GF-D8 (cell line): ENCODE results near the gene B3GAT3.
"Not testable (repeated sequence)": the region's sequence is repeated elsewhere in the genome, so short reads cannot be mapped to it uniquely, and the experiment has no call there.

ENCODE experiments used
- DNase-seq: peaks from one replicate; lab custom pipeline; 2025; lab: John Stamatoyannopoulos, UW

Gene B3GAT3

GRCh38 chr11:62603776-62604299, 17.9 kb downstream of the B3GAT3 start:
- no peak for DNase-seq

DNA sequence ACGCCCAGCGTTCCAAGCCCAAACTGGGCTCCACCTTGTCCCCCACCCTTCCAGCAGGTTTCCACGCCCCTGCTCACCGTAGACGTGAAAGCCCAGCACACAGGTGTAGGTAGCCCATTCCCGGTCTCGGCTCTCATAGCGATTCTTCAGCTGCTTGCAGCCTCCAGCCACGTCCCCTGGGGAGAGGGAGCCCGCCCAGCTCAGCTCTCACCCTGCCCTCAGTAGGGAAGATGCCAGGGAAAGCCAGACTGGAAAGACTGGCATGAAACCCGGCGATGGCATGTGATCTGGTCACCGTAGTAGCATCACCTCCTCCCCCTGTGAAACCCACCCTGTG, 18.7 kb downstream of the B3GAT3 start:
- no peak for DNase-seq

GRCh38 chr11:62602141-62603071, 19.4 kb downstream of the B3GAT3 start:
- DNase-seq, result no peak

DNA sequence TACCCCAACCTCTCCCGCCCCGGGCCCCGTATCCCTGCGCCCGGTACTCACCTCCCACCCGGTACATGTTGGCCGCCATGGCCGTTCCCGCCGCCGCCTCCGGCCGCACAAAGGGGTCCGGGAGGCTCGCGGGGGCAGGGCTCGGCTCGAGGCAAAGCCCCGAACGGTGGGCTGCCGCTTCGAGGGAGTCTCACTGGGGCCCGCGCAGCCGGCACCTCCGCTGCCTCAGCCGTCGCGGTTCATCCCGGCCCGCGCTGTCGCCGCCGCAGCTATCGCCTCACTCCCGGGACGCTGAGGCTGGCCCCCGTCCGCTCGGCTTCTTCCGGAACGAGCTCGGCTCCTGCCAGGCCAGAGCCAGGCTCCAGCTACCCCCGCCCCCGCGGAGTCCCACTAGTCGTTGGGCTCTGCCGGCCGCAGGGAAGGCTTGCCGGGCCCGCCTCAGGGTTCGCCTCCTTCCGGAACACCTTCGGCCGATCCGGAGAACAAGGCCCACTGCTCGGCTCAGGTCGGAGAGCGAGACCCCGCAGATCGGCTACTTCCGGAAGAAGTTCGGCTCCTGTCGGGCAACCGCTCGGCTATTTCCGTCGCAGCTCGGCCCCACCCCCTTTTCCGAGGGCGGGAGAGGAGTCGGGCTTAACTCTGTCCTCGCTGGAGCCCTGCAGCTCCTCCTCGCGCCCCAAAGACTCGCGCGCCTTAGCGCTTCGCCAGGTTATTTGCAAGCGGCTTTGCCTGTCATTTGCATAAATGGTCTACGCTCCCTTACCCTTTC, 20.2 kb downstream of the B3GAT3 start, which contains the start of gene MTA2:
Gene MTA2, minus strand, starts transcription at position 494 of the 769 bp plus-strand sequence. Its CDS starts 415 bp downstream, at position 79.
- DNase-seq, result peak; percentile 93

DNA sequence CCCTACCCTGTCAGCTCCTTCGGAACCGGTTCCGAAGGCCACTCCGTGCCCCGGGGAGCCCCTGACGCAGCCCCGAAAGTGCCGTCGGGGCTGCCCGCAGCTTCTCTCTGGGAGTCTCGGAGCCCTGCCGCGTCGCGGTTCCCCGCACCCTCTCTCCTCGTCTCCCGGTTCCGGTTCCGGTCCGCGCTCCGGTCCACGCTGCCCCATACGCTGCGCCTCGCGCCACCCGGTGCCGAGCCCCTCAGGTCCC, 20.7 kb downstream of the B3GAT3 start:
- DNase-seq, result no peak

GRCh38 chr11:62600367-62601121, 21.2 kb downstream of the B3GAT3 start:
- DNase-seq, result no peak

- no peak for DNase-seq
Observed at GRCh38 chr11:62599901-62600300, 21.9 kb downstream of the B3GAT3 start.

DNA sequence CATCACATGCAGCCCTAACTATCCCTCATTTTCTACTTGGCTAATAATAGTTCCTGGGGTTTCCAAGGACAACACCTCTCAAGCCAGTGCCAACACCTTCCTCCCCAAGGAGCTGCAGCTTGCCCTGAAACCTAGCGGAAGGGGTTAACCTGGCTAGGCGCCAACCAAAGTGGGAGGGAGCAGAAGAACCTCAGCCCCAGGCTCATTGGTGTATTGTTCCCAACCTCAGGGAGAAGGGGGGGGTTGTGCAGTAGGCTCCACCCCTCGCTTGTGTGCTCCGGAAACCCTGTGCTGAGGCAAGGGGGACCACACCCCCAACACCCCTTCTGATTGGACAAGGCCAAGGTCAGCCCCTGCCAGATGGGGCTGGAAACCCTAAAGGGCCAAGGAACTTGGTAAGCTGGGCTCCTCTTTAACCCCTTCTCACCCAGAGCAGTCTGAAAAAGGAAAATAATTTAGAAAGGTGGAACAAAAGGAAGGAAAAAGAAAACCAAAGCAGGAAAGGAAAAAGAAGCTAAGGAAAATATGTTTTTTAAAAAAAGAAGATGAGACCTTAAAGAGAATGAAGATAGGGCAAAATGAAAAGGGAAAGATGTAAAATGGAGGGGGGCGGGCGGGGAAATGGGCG, 22.6 kb downstream of the B3GAT3 start:
- peak; percentile 96 for DNase-seq

GRCh38 chr11:62595124-62595523, 26.7 kb downstream of the B3GAT3 start:
- no peak for DNase-seq

GRCh38 chr11:62593434-62594044, 28.2 kb downstream of the B3GAT3 start:
- DNase-seq, result peak; percentile 61

DNA sequence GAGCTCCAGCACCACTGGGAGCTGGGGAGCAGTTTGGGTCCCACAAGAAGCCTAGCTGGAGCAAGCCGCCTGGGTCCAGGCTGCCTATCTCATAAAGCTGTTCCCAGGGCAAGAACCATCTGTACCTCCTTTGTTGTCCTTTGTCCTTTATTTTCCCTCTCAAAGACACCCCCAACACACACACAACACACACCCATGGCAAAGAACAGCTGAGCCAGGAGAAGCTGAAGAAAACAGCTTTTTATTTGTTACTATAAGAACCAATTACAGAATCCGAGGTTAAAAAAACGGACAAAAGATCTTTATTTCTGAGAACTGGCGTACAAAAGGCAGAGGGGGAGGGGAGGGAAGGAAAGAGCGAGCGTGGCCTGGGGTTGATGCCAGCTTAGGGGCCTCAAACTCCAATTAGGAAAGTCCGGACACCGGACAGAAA, 28.8 kb downstream of the B3GAT3 start:
- no peak for DNase-seq

DNA sequence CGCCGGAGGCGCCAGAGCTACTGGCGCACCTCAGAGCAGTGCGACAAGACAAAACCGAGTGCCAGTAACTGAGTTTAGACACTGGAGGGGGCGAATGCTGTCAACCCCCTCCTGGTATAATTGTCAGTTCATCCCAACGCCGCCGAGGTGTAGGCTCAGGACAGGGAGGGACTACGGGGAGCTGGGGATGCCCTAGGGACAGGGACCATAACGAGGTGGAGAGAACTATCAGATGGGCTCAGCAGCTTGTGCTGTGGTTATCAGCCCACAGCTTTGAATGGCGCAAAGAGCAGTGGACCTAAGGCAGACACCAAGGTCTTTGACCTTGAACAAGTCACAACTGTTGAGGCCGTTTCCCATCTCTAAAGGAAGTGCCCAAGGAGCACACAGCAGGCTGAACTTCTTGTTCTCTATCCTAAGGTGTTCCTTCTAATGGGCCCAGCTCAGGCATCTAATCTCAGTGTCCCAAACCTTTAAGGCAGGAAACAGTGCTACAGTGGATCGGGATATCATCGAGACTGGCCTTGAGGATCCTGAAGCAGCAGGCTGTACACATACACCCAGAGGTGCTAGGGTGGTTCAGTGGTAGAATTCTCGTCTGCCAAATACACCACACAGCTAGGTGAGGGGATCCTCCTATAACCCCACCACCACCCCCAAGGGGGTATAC, 29.5 kb downstream of the B3GAT3 start:
- no peak for DNase-seq

DNA sequence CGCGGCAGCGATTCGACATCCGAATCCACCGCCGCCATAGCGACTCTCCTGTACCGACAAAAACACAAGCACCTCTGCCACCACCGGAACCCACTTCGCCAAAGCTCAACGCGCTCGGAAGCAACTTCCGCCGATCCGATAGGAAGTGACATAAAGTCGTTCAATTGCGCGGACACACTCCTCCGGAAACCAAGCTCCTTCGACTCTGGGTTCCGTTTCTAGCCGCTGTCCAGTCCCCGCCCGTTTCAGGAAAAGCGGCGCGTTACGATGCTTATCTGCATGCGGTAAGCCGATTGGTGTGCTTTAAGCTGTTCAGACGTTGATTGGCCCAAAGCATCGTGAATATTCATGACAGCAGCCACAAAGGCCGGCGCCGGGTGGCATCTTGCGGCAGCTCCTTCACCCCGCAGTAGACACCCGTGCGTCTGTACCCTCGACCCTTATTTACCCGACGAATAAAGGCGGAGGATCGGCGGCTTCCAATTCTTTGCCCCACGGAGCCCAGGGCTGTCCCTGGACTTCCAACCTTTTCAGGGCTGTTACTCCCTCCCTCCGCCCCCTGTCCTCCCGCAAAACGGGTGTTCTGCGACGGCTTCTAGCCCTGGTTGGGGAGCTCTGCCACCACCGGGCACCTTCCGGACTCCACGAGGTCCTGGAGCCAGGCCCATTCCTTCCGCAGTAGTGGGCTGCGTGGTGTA, 30.2 kb downstream of the B3GAT3 start, which contains the start of gene TUT1:
Gene TUT1, minus strand, starts transcription at position 76 of the 698 bp plus-strand sequence. Its CDS starts 38 bp downstream, at position 38.
- DNase-seq, result peak; percentile 99

- DNase-seq, result no peak
Observed at GRCh38 chr11:62588966-62589637, 32.7 kb downstream of the B3GAT3 start.

GRCh38 chr11:62585356-62585755, 36.4 kb downstream of the B3GAT3 start:
- DNase-seq, result not testable (repeated sequence)

- DNase-seq, result not testable (repeated sequence)
Observed at GRCh38 chr11:62581735-62582134, 40.1 kb downstream of the B3GAT3 start.

DNA sequence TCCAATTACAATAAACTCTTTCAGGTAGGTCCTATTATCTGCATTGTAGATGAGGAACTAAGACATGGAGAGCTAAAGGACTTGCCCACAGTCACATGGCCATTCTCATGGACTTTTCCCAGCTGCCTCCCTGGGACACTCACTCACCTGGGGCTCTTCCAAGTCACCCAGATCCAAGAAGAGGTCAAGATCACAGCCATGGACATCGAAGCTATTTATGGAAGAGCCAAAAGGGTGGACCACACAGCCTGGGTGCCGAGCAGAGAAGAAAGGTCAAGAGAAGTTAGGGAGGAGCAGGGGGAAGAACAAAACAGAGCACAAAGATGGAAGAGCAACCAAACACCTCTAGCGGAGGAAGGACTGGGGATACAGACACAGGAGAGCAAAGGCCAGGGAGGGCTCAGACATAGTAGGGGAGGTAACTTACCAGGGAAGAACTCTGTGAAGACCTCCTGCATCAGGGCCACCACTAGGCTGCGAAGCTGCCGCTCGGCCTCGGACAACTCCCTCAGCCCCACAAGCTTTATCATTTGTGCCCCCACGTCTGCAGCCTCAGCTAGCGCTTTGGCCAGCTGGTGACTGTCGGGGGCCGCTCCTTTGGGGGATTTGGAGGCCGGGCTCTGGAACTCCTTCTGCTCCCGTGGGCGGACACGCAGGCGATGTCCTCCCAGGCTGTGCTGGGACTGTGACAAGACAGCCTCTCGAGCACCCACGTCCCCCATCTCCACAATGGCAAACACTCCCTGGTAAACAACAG, 40.6 kb downstream of the B3GAT3 start:
- no peak for DNase-seq

- DNase-seq, result no peak
Observed at GRCh38 chr11:62579252-62579651, 42.5 kb downstream of the B3GAT3 start.

DNA sequence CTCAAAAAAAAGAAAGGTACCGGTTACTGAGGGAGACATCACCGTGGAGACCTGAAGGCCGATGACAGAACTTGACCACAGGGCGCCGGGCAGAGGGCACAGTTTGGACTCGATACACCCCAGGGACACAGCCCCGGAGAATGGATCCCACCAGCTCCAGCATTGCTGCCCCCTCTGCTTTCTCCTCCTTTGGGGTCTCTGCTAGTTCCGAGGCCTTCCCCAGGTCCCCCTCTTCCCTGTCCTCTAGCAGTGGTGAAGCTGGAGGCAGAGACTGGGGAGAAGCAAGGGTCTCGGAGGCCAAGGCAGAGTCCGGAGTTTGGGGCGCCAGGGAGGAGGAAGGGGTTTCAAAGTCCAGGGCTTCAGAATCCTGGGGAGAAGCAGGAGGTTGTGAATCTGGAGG, 43.2 kb downstream of the B3GAT3 start:
- no peak for DNase-seq
